Heart left ventricle (tissue), 16 donors: ENCODE measurements around the gene MINK1. TPM values are rescaled to one million over a fixed set of nuclear protein-coding genes. Genes with fewer than 3 reads are reported as not detected.

Experiments
- ATAC-seq, 4 donors: fragments of 200-7000 bp; cut with Tn5 transposase; one replicate each; pipeline ENCODE4 v1.9.1; 2020 to 2022; ENCODE audit warnings: moderate library complexity in 4 of 4, mild to moderate bottlenecking in 3 of 4, moderate number of reproducible peaks in 1 of 4
- DNase-seq, 5 donors: peaks; one replicate each; pipeline ENCODE4 v3.0.0-alpha.2; 2020
- H3K27ac ChIP-seq, 12 donors: fragments of 200-600 bp; sonication (generic) in 4 of 12; one replicate each; pipeline versions ENCODE4 v1.5.0 to v1.8.0; 2016 to 2022; ENCODE audit warnings: mild to moderate bottlenecking in 2 of 12
- H3K27me3 ChIP-seq, 9 donors: fragments of 200-600 bp; sonication (generic) in 2 of 9; one replicate each; pipeline versions ENCODE4 v1.5.1 to v1.8.0; 2016 to 2022; ENCODE audit warnings: mild to moderate bottlenecking in 3 of 9
- H3K36me3 ChIP-seq, 9 donors: fragments of 200-600 bp; sonication (generic) in 2 of 9; one replicate each; pipeline versions ENCODE4 v1.5.0 to v1.8.0; 2018 to 2022; ENCODE audit warnings: mild to moderate bottlenecking in 2 of 9
- H3K4me1 ChIP-seq, 12 donors: fragments of 200-600 bp; sonication (generic) in 4 of 12; one replicate each; pipeline versions ENCODE4 v1.5.0 to v1.8.0; 2016 to 2022; ENCODE audit warnings: mild to moderate bottlenecking in 3 of 12
- H3K4me3 ChIP-seq, 12 donors: fragments of 200-600 bp; sonication (generic) in 4 of 12; one replicate each; pipeline versions ENCODE4 v1.5.0 to v1.8.0; 2017 to 2022; ENCODE audit warnings: mild to moderate bottlenecking in 9 of 12, moderate library complexity in 4 of 12
- H3K9me3 ChIP-seq, 12 donors: fragments of 200-600 bp; sonication (generic) in 4 of 12; one replicate each; pipeline versions ENCODE4 v1.5.0 to v1.8.0; 2016 to 2022; ENCODE audit warnings: mild to moderate bottlenecking in 1 of 12
- POLR2A ChIP-seq, 2 donors: fragments of 450-650 bp; IDR thresholded peaks; one replicate each; pipeline ENCODE4 v1.6.1; 2017; ENCODE audit warnings: antibody characterized with exemption in 2 of 2, mild to moderate bottlenecking in 2 of 2, moderate library complexity in 2 of 2
- WGBS, 4 donors: extraction: QIAGEN DNeasy Blood & Tissue Kit in 2 of 4; methylation state at CpG; one replicate each; pipeline versions ENCODE4 v1.1.5 to v1.1.7; 2013 to 2018; 5-methylcytosine and 5-hydroxymethylcytosine counted together
- intact Hi-C, 10 donors: fragments of 100-400 bp; cut with DNase I; formaldehyde crosslinking; loops; one replicate each; pipeline versions ENCODE4 v1.11.1 to v1.14.2; 2022
- polyA plus RNA-seq, 2 donors: library from polyadenylated mRNA; stranded (reverse); fragments of 200-250 nt; gene quantifications; one replicate each; pipeline ENCODE4 v1.2.3, GENCODE V29; 2013
- total RNA-seq, 9 donors: library from RNA; depleted of rRNA in 2 of 9; stranded (reverse); fragments of >200 nt in 2 of 9; fragmentation: NEBNext Ultra II Directional in 3 of 9; extraction: Animal tissue kit (Norgen Biotek cat#: 25700) in 3 of 9; gene quantifications; one replicate each; pipeline versions ENCODE4 v1.1.0 to v1.2.4, GENCODE V29; 2016 to 2023
- TF ChIP-seq, protein P1 (sequence below), 12 donors: fragments of 200-600 bp; sonication (generic) in 4 of 12; IDR thresholded peaks; one replicate each; pipeline versions ENCODE4 v1.5.0 to v1.8.0; 2018 to 2022; ENCODE audit warnings: antibody characterized with exemption in 12 of 12, mild to moderate bottlenecking in 5 of 12
- donor health status: ischemic (EF 13 %, LVEDD 7.1; RV severe dilation, severe dysfunction).
- donor health status: healthy with polysubstance abuse.
- donor health status: DM: no; HTN: yes; CAD: no.
- donor health status: DM: no; HTN: no; CAD: no.
- donor health status: ischemic (EF 25% LVEDD 6.9; RV normal size, moderate dysfunction).
- donor health status: ischemic (EF 25% LVEDD 5.7; RV mildly dilated, moderate dysfunction).
- donor health status: healthy.
- donor health status: DM: yes; HTN: yes; CAD: no.
- donor health status: ischemic (EF 35%, LVEDD 5.7; RV mildly dilated, moderate dysfunction).
- donor health status: nonischemic (EF 11% LVEDD 7.7; RV severe dilation, severe dysfunction).
- donor health status: DM: yes; HTN: yes; CAD: no.
- donor health status: PGD.
- donor health status: ischemic (EF 29% LVEDD 5.4; RV normal size, mild dysfunction).
- donor health status: nonischemic (EF 23%, LVEDD 6.1; RV moderate dilation, normal function).

MINK1 gene
- total and polyA plus RNA-seq, 11 donors = 23.1 to 55.8 (median 33.0) TPM

DNA sequence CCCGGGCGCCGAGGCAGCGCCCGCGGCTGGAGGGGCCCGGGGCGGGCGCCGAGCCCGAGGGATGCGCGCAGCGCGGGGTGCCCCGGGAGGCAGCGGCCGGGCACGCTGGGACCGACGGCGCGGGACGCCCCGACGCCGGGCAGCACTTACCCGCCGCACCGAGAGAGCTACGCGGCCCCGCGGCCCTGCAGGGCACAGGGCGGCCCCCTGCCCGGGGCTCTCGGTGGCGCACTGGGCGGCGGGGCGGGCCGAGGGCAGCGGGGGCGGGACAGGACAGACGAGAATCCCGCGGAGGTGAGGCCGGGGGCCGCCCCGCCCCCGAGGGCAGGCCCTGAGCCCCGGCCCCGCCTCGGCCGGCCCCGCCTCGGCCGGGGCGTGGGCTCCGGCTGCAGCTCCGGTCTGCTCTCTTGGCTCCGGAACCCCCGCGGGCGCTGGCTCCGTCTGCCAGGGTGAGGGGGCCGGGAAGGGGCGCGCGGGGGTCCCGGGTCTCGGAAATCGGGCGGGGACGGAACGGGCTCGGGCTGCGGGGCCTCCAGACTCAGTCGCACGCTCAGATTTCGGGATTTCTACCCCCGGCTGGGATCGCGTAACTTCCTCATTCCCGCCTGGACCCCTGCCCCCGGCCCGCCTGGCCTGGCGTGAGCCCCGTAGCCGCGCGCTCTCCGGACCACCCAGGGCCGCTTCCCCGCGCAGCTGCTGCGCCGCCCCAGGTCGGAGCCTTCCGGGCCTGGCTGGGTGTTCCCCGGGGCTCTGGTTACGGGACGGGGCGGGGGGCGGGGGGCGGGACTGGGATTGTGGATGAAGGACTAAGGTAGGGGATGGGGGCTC lies 26.1 kb upstream of the MINK1 start, which contains the start of gene PLD2:
Gene PLD2, plus strand, starts transcription at position 376 of the 828 bp plus-strand sequence. CDS start 621 bp downstream, outside the sequence.
- 1% methylated on average over 16 to 106 of the region's 106 CpGs for WGBS, 4 donors
- H3K9me3 ChIP-seq = no peaks in the 10 kb centered on the region
- no peaks in the 10 kb centered on the region for H3K27me3 ChIP-seq
- H3K4me1 ChIP-seq = peaks cover 6 to 27% (median 16%) of the 10 kb centered on the region in 12 donors
- peak within 1 kb of the TSS; percentile 45 to 92 (median 85) for H3K27ac ChIP-seq
- peak within 1 kb of the TSS; percentile 69 to 100 (median 86) for H3K4me3 ChIP-seq
- H3K36me3 ChIP-seq = peaks cover 0 to 27% (median 13%) of the 10 kb centered on the region in 9 donors
- ATAC-seq (peak; percentile 84 to 99 (median 98)), DNase-seq (peak; percentile 89 to 94 (median 90))
- peak in 1 of 2 donors; percentile 72 for TF ChIP-seq POLR2A (IDR thresholded peaks at IDR 0.05)
- TF ChIP-seq, protein P1, sequence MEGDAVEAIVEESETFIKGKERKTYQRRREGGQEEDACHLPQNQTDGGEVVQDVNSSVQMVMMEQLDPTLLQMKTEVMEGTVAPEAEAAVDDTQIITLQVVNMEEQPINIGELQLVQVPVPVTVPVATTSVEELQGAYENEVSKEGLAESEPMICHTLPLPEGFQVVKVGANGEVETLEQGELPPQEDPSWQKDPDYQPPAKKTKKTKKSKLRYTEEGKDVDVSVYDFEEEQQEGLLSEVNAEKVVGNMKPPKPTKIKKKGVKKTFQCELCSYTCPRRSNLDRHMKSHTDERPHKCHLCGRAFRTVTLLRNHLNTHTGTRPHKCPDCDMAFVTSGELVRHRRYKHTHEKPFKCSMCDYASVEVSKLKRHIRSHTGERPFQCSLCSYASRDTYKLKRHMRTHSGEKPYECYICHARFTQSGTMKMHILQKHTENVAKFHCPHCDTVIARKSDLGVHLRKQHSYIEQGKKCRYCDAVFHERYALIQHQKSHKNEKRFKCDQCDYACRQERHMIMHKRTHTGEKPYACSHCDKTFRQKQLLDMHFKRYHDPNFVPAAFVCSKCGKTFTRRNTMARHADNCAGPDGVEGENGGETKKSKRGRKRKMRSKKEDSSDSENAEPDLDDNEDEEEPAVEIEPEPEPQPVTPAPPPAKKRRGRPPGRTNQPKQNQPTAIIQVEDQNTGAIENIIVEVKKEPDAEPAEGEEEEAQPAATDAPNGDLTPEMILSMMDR (IDR thresholded peaks at IDR 0.05) = peak in 1 of 12 donors; percentile 7
- intact Hi-C loops = loop anchor here in 2 of 10 donors (2.0 to 5.0 kb wide), 2 partner anchors 26 to 75 kb away; partner anchors contain the start of gene MINK1 (in 1 of the 2)

DNA sequence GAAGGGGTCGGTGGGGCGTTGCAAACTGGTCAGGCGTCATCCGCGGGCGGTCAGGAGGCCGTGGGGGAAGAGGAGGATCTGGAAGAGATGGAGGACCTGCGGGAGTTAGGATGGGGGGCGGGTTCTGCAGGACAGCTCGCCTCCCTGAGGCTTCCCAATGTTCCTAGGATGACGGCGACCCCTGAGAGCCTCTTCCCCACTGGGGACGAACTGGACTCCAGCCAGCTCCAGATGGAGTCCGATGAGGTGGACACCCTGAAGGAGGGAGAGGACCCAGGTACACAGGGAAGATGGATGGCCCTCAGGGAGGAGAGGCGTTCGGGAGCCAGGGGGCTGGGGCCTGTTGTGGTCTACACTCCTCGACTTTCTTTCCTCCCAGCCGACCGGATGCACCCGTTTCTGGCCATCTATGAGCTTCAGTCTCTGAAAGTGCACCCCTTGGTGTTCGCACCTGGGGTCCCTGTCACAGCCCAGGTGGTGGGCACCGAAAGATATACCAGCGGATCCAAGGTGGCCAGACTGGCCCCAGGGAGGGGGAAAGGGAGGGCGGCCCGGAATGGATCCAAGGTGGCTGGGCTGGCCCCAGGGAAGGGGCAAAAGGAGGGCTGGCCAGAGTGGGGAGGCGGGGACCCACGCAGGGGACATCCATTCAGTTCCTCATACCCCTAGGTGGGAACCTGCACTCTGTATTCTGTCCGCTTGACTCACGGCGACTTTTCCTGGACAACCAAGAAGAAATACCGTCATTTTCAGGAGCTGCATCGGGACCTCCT lies 25.3 kb upstream of the MINK1 start:
- DNase-seq (peak in 1 of 5 donors; percentile 64), ATAC-seq (peak in 2 of 4 donors; percentile 1 to 11)
- H3K4me1 ChIP-seq = peaks cover 6 to 28% (median 16%) of the 10 kb centered on the region in 12 donors
- no peaks in the 10 kb centered on the region for H3K27me3 ChIP-seq
- 33 to 39% (median 36%) methylated on average over 29 to 32 of the region's 32 CpGs for WGBS, 4 donors
- H3K36me3 ChIP-seq = peaks cover 0 to 28% (median 13%) of the 10 kb centered on the region in 9 donors
- TF ChIP-seq, protein P1 (IDR thresholded peaks at IDR 0.05) = no peak
- TF ChIP-seq POLR2A (IDR thresholded peaks at IDR 0.05) = no peak
- peak overlapping the region in 9 of 12 donors; percentile 3 to 92 (median 85) for H3K27ac ChIP-seq
- intact Hi-C loops = loop anchor here in 2 of 10 donors (2.0 to 5.0 kb wide), 2 partner anchors 25 to 75 kb away; partner anchors contain the start of gene MINK1 (in 1 of the 2)
- H3K9me3 ChIP-seq = no peaks in the 10 kb centered on the region
- H3K4me3 ChIP-seq = peak overlapping the region; percentile 69 to 100 (median 86)

DNA sequence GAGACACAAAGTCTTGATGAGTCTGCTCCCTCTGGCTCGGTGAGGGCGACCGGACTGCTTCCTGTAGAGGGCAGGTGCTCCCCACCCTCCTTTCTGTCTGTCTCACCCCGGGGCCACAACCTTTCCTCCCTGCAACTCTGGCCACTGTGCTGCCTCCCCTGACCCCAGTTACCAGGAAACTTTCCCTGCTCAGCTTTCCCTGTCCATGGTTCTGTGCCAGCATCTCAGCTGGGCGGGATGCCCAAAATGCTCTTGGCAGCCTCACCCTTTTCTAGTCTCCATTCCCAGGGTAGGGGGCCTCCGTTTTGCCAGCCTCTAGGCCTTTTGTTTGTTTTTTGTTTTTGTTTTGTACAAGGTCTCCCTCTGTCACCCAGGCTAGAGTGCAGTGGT lies 24.8 kb upstream of the MINK1 start:
- Histone ChIP-seq H3K36me3 (peaks cover 0 to 28% (median 13%) of the 10 kb centered on the region in 9 donors), H3K9me3 (no peaks in the 10 kb centered on the region), H3K27me3 (no peaks in the 10 kb centered on the region), H3K27ac (peak overlapping the region in 8 of 12 donors; percentile 3 to 92 (median 40)), H3K4me1 (peaks cover 6 to 32% (median 16%) of the 10 kb centered on the region in 12 donors), H3K4me3 (peak overlapping the region in 7 of 12 donors; percentile 69 to 100 (median 86))
- peak; percentile 10 to 59 (median 29) for ATAC-seq
- peak; percentile 59 to 65 (median 64) for DNase-seq
- intact Hi-C loops = loop anchor here in 1 of 10 donors (5.0 kb wide), 1 partner anchor 74 kb away; no protein-coding TSS in a partner anchor
- 46 to 59% (median 53%) methylated on average over 6 of the region's 6 CpGs for WGBS, 4 donors
- TF ChIP-seq, protein P1 (IDR thresholded peaks at IDR 0.05) = no peak
- TF ChIP-seq POLR2A (IDR thresholded peaks at IDR 0.05) = no peak
